GM12891 (cell line): ENCODE measurements around the gene KAZN.

Source experiments
- DNase-seq: peaks from one replicate; pipeline ENCODE4 v3.0.0; 2011; ENCODE audit warnings: low spot score; ENCODE audit not compliant: insufficient read length
- FAIRE-seq: peaks from 2 replicates; lab custom pipeline; 2011; peaks lifted over from hg19 to GRCh38; lab: Jason Lieb, UNC
- PAX5 ChIP-seq: IDR thresholded peaks from 2 replicates; pipeline ENCODE4 v1.6.1; 2011; ENCODE audit warnings: low read length, moderate library complexity, mild to moderate bottlenecking; ENCODE audit not compliant: insufficient read depth, severe bottlenecking
- POLR2A ChIP-seq: IDR thresholded peaks from 2 replicates; pipeline ENCODE4 v1.6.1; 2011; ENCODE audit warnings: low read depth, low read length, control low read depth
- POLR2AphosphoS5 ChIP-seq: IDR thresholded peaks from 2 replicates; pipeline ENCODE4 v1.6.1; 2011; ENCODE audit warnings: low read depth, low read length, control low read depth
- POU2F2 ChIP-seq: IDR thresholded peaks from 2 replicates; pipeline ENCODE4 v1.6.1; 2011; ENCODE audit warnings: low read depth, mild to moderate bottlenecking, control low read depth, low read length, moderate library complexity
- SPI1 ChIP-seq: IDR thresholded peaks from 2 replicates; pipeline ENCODE4 v1.6.1; 2011; ENCODE audit warnings: low read depth, low read length, control low read depth
- TAF1 ChIP-seq: IDR thresholded peaks from 2 replicates; pipeline ENCODE4 v1.6.1; 2011; ENCODE audit warnings: low read depth, low read length, control low read depth

The KAZN gene

GRCh38 chr1:14648896-14649855, 50.7 kb downstream of the KAZN start:
- FAIRE-seq, result no peak
- TF ChIP-seq POU2F2 (no peak), PAX5 (no peak), TAF1 (no peak), SPI1 (no peak), POLR2AphosphoS5 (no peak)
- no peak for DNase-seq

GRCh38 chr1:14649976-14650375, 51.5 kb downstream of the KAZN start:
- DNase-seq, result no peak
- TF ChIP-seq POU2F2 (no peak), TAF1 (no peak), SPI1 (no peak), POLR2A (no peak), PAX5 (no peak), POLR2AphosphoS5 (no peak)
- FAIRE-seq, result no peak

GRCh38 chr1:14650951-14651350, 52.5 kb downstream of the KAZN start:
- FAIRE-seq (no peak), DNase-seq (no peak)
- TF ChIP-seq POU2F2, result no peak
- TF ChIP-seq POLR2AphosphoS5, result no peak
- TF ChIP-seq SPI1, result no peak
- TF ChIP-seq PAX5, result no peak
- no peak for TF ChIP-seq TAF1

GRCh38 chr1:14652840-14653239, 54.4 kb downstream of the KAZN start:
- no peak for TF ChIP-seq POU2F2
- TF ChIP-seq PAX5, result no peak
- no peak for TF ChIP-seq POLR2A
- TF ChIP-seq TAF1, result no peak
- TF ChIP-seq POLR2AphosphoS5, result no peak
- no peak for FAIRE-seq

GRCh38 chr1:14653461-14653960, 55.0 kb downstream of the KAZN start:
- FAIRE-seq, result no peak
- TF ChIP-seq POLR2A (no peak), POLR2AphosphoS5 (no peak), SPI1 (no peak), PAX5 (no peak), POU2F2 (no peak), TAF1 (no peak)
- DNase-seq, result no peak

More at GRCh38 chr1:14652840-14653239, 54.4 kb downstream of the KAZN start:
- DNase-seq, result no peak

- no peak for TF ChIP-seq POLR2A
- no peak for TF ChIP-seq PAX5
- TF ChIP-seq TAF1, result no peak
- no peak for TF ChIP-seq POLR2AphosphoS5
- no peak for TF ChIP-seq SPI1
- TF ChIP-seq POU2F2, result no peak
- no peak for DNase-seq
- no peak for FAIRE-seq
These were observed 56.1 kb downstream of the KAZN start for GRCh38 chr1:14654554-14654953.

GRCh38 chr1:14655385-14655784, 56.9 kb downstream of the KAZN start:
- DNase-seq (no peak), FAIRE-seq (no peak)
- TF ChIP-seq PAX5 (no peak), POLR2A (no peak), TAF1 (no peak), POLR2AphosphoS5 (no peak), SPI1 (no peak), POU2F2 (no peak)

- TF ChIP-seq PAX5 (no peak), POU2F2 (no peak), SPI1 (no peak)
- FAIRE-seq (no peak), DNase-seq (no peak)
These were observed 58.0 kb downstream of the KAZN start for GRCh38 chr1:14656384-14656937.

GRCh38 chr1:14658642-14659041, 60.2 kb downstream of the KAZN start:
- DNase-seq, result no peak
- no peak for TF ChIP-seq POU2F2
- no peak for TF ChIP-seq TAF1
- no peak for TF ChIP-seq POLR2AphosphoS5
- no peak for TF ChIP-seq PAX5
- no peak for TF ChIP-seq SPI1
- no peak for TF ChIP-seq POLR2A
- FAIRE-seq, result no peak

GRCh38 chr1:14659913-14660312, 61.4 kb downstream of the KAZN start:
- DNase-seq (no peak), FAIRE-seq (no peak)
- no peak for TF ChIP-seq TAF1
- TF ChIP-seq POLR2A, result no peak
- no peak for TF ChIP-seq PAX5
- no peak for TF ChIP-seq POLR2AphosphoS5
- no peak for TF ChIP-seq POU2F2
- no peak for TF ChIP-seq SPI1
